B cell (primary cell): ENCODE measurements around the gene ZFPM1. TPM values are rescaled to one million over a fixed set of nuclear protein-coding genes. Genes with fewer than 3 reads are reported as not detected.
"Not testable (repeated sequence)": the region's sequence is repeated elsewhere in the genome, so short reads cannot be mapped to it uniquely, and the experiment has no call there.

ENCODE experiments used
- ATAC-seq: fragments of 200-7000 bp; cut with Tn5 transposase; one replicate; pipeline ENCODE4 v1.10.0; 2021; ENCODE audit warnings: low read depth, mild to moderate bottlenecking, moderate number of reproducible peaks, moderate library complexity
- CTCF ChIA-PET: fragments of 350-600 bp; sonication (Branson Sonifier 250); formaldehyde crosslinking; loops from one replicate; lab custom pipeline; 2021; ENCODE audit warnings: antibody characterized with exemption, inconsistent platforms; lab: Charles Lee
- POLR2A ChIA-PET: fragments of 350-600 bp; sonication (Branson Sonifier 250); formaldehyde crosslinking; loops from one replicate; lab custom pipeline; 2021; ENCODE audit warnings: antibody characterized with exemption; lab: Charles Lee
- DNase-seq: peaks from one replicate; pipeline ENCODE4 v3.0.0; 2013
- H2AFZ ChIP-seq: 2 replicates; pipeline ENCODE4 v1.6.1; 2012; ENCODE audit warnings: mild to moderate bottlenecking, low read depth, low read length; ENCODE audit not compliant: insufficient read depth, poor library complexity, severe bottlenecking
- H3K27ac ChIP-seq, 2 donors: 1 replicate in 1 of 2; 2 replicates in 1 of 2; pipeline ENCODE4 v1.5.1; 2012 to 2013; ENCODE audit warnings: low read length in 2 of 2, mild to moderate bottlenecking in 2 of 2, moderate library complexity in 1 of 2
- H3K27me3 ChIP-seq, 4 experiments: fragments of 200-600 bp in 1 of 4; sonication (generic) in 1 of 4; replicated peaks in 1 of 4; 1 replicate in 2 of 4; 2 replicates in 2 of 4; pipeline versions ENCODE4 v1.6.1 to v1.7.0; 2013 to 2016; ENCODE audit warnings: low read length in 3 of 4, mild to moderate bottlenecking in 2 of 4, mixed read lengths in 1 of 4, moderate library complexity in 1 of 4; ENCODE audit not compliant: insufficient read depth in 4 of 4, control insufficient read depth in 3 of 4; ENCODE audit errors: control extremely low read depth in 1 of 4
- H3K36me3 ChIP-seq, 2 experiments: replicated peaks in 1 of 2; 1 replicate in 1 of 2; 2 replicates in 1 of 2; pipeline versions ENCODE4 v1.6.1 to v1.7.1; 2013; ENCODE audit warnings: low read length in 1 of 2; ENCODE audit not compliant: insufficient read depth in 2 of 2, control insufficient read depth in 1 of 2; ENCODE audit errors: control extremely low read depth in 1 of 2, extremely low read depth in 1 of 2
- H3K4me1 ChIP-seq, 2 donors: fragments of 200-600 bp in 1 of 2; sonication (generic) in 1 of 2; 1 replicate in 1 of 2; 2 replicates in 1 of 2; pipeline versions ENCODE4 v1.5.1 to v1.6.1; 2013 to 2017; ENCODE audit warnings: low read length in 2 of 2; ENCODE audit not compliant: control insufficient read depth in 2 of 2, insufficient read depth in 2 of 2
- H3K4me2 ChIP-seq: replicated peaks from 2 replicates; pipeline ENCODE3; 2012; ENCODE audit warnings: mild to moderate bottlenecking, low read depth, low read length; ENCODE audit not compliant: poor library complexity, severe bottlenecking
- H3K4me3 ChIP-seq, 5 experiments: fragments of 200-600 bp in 1 of 5; sonication (generic) in 1 of 5; 1 replicate in 3 of 5; 2 replicates in 2 of 5; pipeline versions ENCODE4 v1.5.1 to v1.7.0; 2011 to 2016; ENCODE audit warnings: low read length in 4 of 5, mild to moderate bottlenecking in 4 of 5, low read depth in 2 of 5, control low read depth in 1 of 5, moderate library complexity in 1 of 5; ENCODE audit not compliant: insufficient read depth in 1 of 5; ENCODE audit errors: control extremely low read depth in 1 of 5, extremely low read depth in 1 of 5
- H3K79me2 ChIP-seq: fragments of 200-600 bp; sonication (generic); one replicate; pipeline ENCODE4 v1.6.0; 2016; ENCODE audit warnings: low read length; ENCODE audit not compliant: control insufficient read depth, insufficient read depth
- H3K9ac ChIP-seq: fragments of 200-600 bp; sonication (generic); 2 replicates; pipeline ENCODE4 v1.6.1; 2017; ENCODE audit warnings: mild to moderate bottlenecking, low read length, moderate library complexity
- H3K9me3 ChIP-seq, 3 donors: one replicate each; pipeline versions ENCODE4 v1.6.1 to v1.7.1; 2013; ENCODE audit warnings: low read length in 2 of 3; ENCODE audit not compliant: control insufficient read depth in 2 of 3, insufficient read depth in 1 of 3; ENCODE audit errors: control extremely low read depth in 1 of 3
- H4K20me1 ChIP-seq: 2 replicates; pipeline ENCODE4 v1.6.0; 2012; ENCODE audit warnings: mild to moderate bottlenecking, low read length; ENCODE audit not compliant: insufficient read depth, control insufficient read depth, poor library complexity, severe bottlenecking
- H3K27ac Mint-ChIP-seq: one replicate; pipeline ENCODE4 v1.8.0; 2021; ENCODE audit warnings: mixed read lengths
- H3K27me3 Mint-ChIP-seq: one replicate; pipeline ENCODE4 v1.8.0; 2021; ENCODE audit warnings: mixed read lengths
- H3K4me1 Mint-ChIP-seq: one replicate; pipeline ENCODE4 v1.8.0; 2021; ENCODE audit warnings: mixed read lengths
- H3K4me3 Mint-ChIP-seq: one replicate; pipeline ENCODE4 v1.8.0; 2021; ENCODE audit warnings: mixed read lengths
- H3K9me3 Mint-ChIP-seq: one replicate; pipeline ENCODE4 v1.8.0; 2022; ENCODE audit warnings: mixed read lengths; ENCODE audit not compliant: insufficient read depth
- EZH2 ChIP-seq: IDR thresholded peaks from 2 replicates; pipeline ENCODE4 v1.6.1; 2012; ENCODE audit warnings: borderline replicate concordance, low read depth, mild to moderate bottlenecking, moderate library complexity, low read length; ENCODE audit not compliant: insufficient read depth, poor library complexity, severe bottlenecking
- WGBS: methylation state at CpG from one replicate; pipeline ENCODE4 v1.1.5; 2013; ENCODE audit warnings: missing lambda C conversion rate; ENCODE audit not compliant: insufficient coverage; 5-methylcytosine and 5-hydroxymethylcytosine counted together
- intact Hi-C: fragments of 100-400 bp; cut with micrococcal nuclease; formaldehyde crosslinking; loops from one replicate; pipeline ENCODE4 v1.10.0; 2022
- polyA plus RNA-seq: library from polyadenylated mRNA; depleted of rRNA; stranded (reverse); fragments of >200 nt; gene quantifications from 2 replicates; pipeline ENCODE4 v1.2.3, GENCODE V29; 2012
- total RNA-seq, 2 donors: library from RNA; stranded (reverse); fragments of 120-200 nt in 1 of 2; gene quantifications; 1 replicate in 1 of 2; 2 replicates in 1 of 2; pipeline versions ENCODE4 v1.2.3 to v1.2.4, GENCODE V29; 2013 to 2022
- TF ChIP-seq, protein P1 (sequence below): fragments of 200-600 bp; IDR thresholded peaks from one replicate; pipeline ENCODE4 v1.8.0; 2022; ENCODE audit warnings: antibody characterized with exemption, mild to moderate bottlenecking

The ZFPM1 gene
- total and polyA plus RNA-seq, 2 donors (not counting 1 experiment from before 2014, with no cell fraction given): 4.3 to 34.6 TPM

DNA sequence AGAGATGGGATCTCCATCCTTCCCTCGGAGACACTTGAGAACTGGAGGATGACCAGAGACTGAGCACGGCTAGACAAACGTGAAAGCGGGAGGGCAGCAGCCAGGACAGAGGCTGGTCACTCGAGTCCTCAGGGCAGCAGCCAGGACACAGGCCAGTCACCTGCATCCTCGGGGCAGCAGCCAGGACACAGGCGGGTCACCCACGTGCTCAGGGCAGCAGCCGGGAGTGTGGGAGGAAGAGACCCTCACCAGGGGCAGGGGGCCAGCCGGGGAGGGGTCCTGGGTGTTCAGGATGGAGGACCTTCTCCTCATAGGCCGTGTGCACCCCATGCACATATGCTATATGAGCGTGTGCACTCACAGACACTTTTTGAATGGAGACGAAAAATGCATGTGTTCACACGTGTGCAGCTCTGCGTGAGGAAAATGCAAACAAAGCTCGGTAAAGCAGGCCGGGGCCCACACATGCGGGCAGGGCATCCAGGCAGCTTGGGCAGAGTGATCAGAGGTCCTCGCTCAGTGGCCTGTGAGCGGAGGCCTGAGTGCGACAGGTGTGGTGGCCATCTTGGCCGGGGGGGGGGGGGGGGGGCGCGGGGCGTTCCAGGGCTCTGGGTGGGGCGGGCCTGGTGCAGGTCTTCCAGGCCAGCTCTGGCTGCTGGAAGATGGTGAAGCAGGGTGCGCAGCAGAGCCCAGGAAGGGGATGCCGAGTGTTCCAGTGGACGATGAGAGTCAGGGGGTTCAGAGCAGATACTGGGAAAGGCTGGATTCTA is 43.6 kb upstream of the ZFPM1 start:
- CTCF ChIA-PET: no interaction called here
- H3K9me3 ChIP-seq: no peaks in the 10 kb centered on the region
- no peak overlapping the region for H2AFZ ChIP-seq
- H3K9ac ChIP-seq: no peak overlapping the region
- H3K4me3 ChIP-seq: no peak overlapping the region
- H3K27me3 ChIP-seq: peaks cover 0 to 2% (median 0%) of the 10 kb centered on the region in 4 experiments
- peaks cover 4% of the 10 kb centered on the region for H3K4me1 Mint-ChIP-seq
- POLR2A ChIA-PET: no interaction called here
- no peak overlapping the region for H3K4me2 ChIP-seq
- no peak overlapping the region for H3K4me3 Mint-ChIP-seq
- no peak overlapping the region for H3K27ac Mint-ChIP-seq
- peaks cover under 1% of the 10 kb centered on the region for H3K27me3 Mint-ChIP-seq
- no peaks in the 10 kb centered on the region for H4K20me1 ChIP-seq
- ATAC-seq (no peak), DNase-seq (no peak)
- no peak overlapping the region for H3K27ac ChIP-seq
- intact Hi-C loops: no loop called here
- no peak for TF ChIP-seq EZH2
- TF ChIP-seq, protein P1, sequence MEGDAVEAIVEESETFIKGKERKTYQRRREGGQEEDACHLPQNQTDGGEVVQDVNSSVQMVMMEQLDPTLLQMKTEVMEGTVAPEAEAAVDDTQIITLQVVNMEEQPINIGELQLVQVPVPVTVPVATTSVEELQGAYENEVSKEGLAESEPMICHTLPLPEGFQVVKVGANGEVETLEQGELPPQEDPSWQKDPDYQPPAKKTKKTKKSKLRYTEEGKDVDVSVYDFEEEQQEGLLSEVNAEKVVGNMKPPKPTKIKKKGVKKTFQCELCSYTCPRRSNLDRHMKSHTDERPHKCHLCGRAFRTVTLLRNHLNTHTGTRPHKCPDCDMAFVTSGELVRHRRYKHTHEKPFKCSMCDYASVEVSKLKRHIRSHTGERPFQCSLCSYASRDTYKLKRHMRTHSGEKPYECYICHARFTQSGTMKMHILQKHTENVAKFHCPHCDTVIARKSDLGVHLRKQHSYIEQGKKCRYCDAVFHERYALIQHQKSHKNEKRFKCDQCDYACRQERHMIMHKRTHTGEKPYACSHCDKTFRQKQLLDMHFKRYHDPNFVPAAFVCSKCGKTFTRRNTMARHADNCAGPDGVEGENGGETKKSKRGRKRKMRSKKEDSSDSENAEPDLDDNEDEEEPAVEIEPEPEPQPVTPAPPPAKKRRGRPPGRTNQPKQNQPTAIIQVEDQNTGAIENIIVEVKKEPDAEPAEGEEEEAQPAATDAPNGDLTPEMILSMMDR: no peak
- no peaks in the 10 kb centered on the region for H3K9me3 Mint-ChIP-seq
- 88% methylated on average over 23 of the region's 29 CpGs for WGBS
- H3K36me3 ChIP-seq: no peaks in the 10 kb centered on the region
- H3K4me1 ChIP-seq: no peaks in the 10 kb centered on the region
- no peaks in the 10 kb centered on the region for H3K79me2 ChIP-seq

DNA sequence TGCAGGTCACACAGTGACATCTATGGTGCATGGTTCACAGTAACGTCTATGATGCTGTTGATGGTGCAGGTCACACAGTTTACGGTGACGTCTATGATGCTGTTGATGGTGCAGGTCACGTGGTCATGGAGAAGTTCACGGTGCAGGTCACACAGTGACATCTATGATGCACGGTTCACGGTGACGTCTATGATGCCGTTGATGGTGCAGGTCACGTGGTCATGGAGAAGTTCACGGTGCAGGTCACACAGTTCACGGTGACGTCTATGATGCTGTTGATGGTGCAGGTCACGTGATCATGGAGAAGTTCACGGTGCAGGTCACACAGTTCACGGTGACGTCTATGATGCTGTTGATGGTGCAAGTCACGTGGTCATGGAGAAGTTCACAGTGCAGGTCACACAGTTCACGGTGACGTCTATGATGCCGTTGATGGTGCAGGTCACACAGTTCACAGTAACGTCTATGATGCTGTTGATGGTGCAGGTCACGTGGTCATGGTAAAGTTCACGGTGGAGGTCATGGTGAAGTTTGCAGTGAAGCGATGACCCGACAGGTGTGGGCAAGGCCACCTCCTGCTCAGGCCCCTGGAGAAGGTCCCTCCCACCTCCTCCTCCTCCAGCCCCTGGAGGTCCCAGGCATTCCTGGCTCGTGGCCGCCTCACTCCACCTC is 42.6 kb upstream of the ZFPM1 start:
- 93% methylated on average over 28 of the region's 28 CpGs for WGBS
- H3K36me3 ChIP-seq, H3K9me3 ChIP-seq, DNase-seq, H3K4me3 ChIP-seq, H4K20me1 ChIP-seq, H3K9me3 Mint-ChIP-seq, CTCF ChIA-PET, POLR2A ChIA-PET, H3K9ac ChIP-seq, H3K4me1 ChIP-seq, H3K27ac ChIP-seq, H3K27ac Mint-ChIP-seq, H2AFZ ChIP-seq, H3K27me3 Mint-ChIP-seq, H3K4me3 Mint-ChIP-seq, H3K79me2 ChIP-seq, H3K27me3 ChIP-seq, ATAC-seq, H3K4me1 Mint-ChIP-seq, intact Hi-C loops, H3K4me2 ChIP-seq: not testable (repeated sequence)
